HG03159 (cell line): ENCODE data around the gene BNIP3.

Experiments used
- ATAC-seq: cut with Tn5 transposase; IDR thresholded peaks from one replicate; pipeline ENCODE4 v1.9.1; 2021; ENCODE audit warnings: mild to moderate bottlenecking, moderate library complexity; ENCODE audit not compliant: unreplicated experiment

The BNIP3 gene, protein sequence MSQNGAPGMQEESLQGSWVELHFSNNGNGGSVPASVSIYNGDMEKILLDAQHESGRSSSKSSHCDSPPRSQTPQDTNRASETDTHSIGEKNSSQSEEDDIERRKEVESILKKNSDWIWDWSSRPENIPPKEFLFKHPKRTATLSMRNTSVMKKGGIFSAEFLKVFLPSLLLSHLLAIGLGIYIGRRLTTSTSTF

DNA sequence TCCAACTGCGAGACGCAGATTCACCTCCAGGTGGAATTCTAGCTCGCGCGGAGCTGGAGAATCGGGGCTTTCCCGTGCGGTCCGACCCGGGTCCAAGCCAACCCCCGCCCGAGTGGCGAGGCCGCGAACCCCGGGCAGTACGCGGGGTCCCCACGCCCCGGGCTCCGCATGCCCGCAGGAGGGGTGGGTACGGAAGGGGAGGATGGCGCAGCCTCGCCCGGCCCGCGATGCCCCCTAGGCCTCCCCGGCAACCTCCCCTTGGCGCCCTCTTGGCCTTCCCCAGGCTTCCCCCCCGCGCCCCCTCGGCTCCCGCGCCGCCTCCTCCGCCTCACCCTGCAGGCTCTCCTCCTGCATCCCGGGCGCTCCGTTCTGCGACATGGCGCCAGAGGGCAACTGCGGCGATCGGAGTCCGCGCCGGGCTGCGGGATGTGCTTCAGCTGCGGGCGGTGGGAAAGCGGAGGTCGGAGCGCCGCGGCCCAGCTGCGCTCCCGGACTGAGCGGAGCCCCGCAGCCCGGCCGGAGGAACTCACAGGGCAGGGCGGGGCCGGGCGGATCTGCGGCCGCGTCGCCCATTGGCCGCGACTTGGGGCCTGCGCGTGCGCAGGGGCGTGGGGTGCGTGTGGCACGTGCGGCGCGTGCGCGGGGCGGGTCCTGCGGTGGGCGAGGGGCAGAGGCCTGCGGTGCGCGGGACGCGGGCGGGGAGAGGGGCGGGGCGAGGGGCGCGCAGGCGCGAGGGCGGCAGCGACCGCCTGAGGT is at the start of gene BNIP3:
BNIP3 (minus strand) TSS at position 495 of the 756 bp plus-strand sequence; CDS start at position 378, 117 bp downstream.
- ATAC-seq: peak; percentile 84

GRCh38 chr10:132030898-132031463 is 49.3 kb upstream of the BNIP3 start:
- no peak for ATAC-seq

- ATAC-seq: no peak
These were observed 47.0 kb upstream of the BNIP3 start for GRCh38 chr10:132028706-132029105.

DNA sequence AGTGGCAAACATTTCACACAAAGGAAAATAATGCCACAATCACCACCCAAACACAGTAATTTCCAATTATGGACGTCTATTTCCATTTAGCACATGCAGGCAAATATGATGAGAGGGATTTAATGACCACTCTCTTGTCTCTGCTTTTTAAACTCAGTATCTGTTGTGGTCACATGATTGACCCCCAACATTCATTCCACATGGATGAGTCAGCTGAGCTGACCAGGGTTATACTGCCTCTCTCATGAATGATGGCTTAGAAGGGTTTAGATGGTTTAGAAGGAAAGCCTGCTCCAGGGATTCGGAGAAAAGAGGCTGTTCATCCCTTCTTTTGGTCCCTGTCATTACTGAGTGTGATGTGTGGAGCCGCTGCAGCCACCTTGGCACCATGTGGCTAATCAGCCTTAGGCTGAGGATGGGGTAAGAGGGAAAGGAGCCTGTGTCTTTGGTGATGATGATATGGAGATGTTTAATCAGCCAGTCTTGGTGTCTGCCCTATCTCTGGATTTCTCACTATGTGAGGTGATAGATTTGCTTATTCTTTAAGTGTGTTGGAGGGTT is 45.8 kb upstream of the BNIP3 start:
- ATAC-seq: no peak

DNA sequence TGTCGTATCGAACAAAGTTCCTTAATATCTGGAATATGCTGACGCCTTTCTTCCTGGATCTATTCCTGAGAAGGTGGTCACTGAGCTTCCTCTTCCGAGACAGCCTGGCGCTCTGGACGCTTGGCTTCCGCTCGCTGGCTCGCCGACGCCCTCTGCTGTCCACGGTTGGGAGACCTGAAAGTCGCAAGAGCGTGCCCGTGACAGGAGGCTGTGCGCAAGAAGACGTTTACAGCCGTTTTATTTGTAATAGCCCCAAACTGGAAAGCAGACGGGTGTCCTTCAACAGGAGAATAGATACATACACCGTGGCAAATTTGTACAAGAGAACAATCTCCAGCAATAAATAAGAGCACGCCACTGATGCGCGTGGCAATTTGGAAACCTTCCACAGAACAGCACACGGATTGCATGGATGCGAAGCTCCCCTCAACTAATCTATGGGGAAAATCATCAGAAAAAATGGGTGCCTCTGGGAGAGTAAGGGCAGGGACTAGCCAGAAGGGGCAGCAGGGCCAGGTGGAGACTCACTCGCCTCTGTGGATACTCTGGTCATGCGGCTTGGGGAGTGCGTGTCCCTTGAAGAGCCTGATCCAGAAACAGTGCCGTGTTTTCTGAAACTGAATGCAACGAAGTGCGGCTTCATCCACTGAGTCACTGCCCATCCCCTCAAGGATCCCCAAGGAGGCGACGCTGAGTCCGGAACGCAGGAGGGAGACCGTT is 41.5 kb upstream of the BNIP3 start:
- ATAC-seq: no peak

DNA sequence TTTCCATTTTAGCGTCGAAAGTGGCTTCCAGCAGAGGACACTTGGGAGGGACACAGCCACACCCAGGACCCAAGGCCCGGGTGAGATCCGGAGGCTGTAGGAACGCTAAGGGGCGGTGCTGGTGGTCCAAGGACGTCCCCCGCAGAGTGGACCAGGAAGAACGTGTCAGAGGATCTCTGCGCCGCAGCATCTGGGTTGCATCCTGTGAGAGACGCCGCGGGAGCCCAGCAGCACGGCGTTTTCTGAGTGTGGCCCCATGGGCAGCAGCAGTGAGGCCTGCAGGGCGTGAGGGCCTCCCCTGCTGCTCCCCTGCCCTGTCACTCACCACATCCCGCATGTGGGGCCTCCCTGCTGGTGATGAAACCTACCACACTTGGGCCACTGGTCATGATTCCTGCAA is 40.5 kb upstream of the BNIP3 start:
- no peak for ATAC-seq

GRCh38 chr10:132021504-132022143 is 39.9 kb upstream of the BNIP3 start:
- no peak for ATAC-seq

DNA sequence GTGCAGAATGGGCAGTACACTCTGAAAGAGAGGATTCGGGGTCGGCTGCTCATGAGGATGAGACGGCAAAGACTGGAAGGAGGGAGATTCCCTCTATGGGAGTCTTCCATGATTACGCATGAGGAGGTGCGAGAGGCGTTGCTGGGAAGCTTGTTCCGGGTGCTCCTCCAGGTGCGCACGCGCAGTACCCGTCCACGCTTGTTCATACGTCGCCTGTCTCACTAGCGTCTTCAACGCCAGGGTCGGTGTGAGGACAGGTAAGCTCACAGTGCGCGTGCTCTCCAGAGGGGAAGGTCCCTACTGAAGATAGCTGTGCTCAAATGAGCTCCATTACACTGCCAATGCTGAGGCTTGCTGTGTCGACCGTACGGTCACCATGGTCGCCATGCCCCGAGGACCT is 39.3 kb upstream of the BNIP3 start:
- no peak for ATAC-seq

GRCh38 chr10:132020456-132020855 is 38.7 kb upstream of the BNIP3 start:
- ATAC-seq: no peak

DNA sequence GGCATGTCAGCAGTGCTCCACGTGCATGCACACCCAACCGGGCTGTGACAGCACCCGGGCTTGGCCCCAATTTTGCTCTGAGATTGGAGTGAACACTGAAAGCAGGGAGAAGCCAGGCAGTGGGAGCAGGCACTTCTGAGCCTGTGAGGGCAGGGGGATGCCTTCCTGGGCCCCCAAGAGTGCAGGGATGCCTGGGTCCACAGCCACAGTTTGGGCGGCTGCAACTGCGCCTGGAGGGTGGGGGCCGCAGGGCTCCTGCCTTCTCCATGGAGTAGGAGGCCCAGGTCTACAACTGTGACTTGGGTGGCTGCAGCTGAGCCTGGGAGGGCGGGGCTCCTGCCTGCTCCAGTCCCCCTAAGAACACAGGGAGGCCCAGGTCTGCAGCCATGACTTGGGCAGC is 37.6 kb upstream of the BNIP3 start:
- ATAC-seq: no peak

DNA sequence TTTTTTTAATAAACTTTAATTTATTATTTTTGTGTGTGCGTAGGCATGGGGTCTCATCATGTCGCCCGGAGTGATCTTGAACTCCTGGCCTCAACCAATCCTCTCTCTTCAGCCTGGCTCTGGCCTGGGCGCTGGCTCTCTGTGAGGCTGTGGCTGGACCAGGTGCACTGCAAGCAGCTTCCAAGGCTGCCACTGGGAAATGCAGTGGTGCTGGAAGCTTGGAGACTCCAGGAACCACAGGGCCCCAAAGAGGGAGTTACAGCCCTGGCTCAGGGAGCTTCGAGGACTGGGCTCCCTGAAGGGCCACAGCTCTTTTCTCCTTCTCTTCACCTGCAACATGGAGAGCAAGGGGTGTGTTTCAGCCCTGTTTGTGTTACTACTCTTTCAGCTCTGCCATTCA is 36.7 kb upstream of the BNIP3 start:
- no peak for ATAC-seq

GRCh38 chr10:132016514-132016913 is 34.8 kb upstream of the BNIP3 start:
- no peak for ATAC-seq

DNA sequence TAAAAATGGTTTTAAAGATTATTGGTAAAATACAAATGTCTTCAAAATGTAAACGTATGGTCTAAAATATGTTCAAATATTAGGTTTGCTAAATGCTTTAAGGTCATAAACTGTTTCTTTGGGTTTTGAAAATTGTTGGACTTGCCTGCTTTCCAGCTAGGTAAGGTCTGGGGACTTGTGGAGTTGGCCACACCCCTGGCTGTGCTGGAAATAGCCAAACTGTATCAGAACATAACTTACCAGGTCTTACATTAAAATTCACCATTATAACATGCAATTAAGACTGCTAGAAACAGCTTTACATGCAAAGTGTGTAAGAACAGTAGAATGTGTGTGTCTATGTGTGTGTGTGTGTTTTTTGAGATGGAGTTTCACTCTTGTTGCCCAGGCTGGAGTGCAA is 29.7 kb upstream of the BNIP3 start:
- ATAC-seq: no peak

DNA sequence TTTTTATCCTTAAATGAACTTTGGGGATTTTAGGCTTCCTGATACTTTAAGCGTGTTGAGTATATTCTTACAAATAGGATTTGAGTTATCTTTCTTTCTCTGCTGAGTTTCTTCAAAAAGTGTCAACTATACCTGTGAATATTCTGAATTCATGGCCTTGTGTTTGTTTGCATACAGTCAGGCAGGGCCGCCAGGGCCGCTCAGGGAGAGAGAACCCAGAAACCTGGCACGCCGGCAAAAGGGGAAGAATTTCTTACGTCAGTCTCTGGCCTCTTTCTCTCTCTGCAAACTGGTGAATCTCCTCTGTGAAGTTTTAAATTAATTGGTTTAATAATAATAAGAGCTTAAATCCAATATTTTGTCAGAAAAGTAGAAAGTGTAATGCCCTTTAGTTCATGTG is 29.3 kb upstream of the BNIP3 start:
- no peak for ATAC-seq

GRCh38 chr10:132010483-132010882 is 28.8 kb upstream of the BNIP3 start:
- no peak for ATAC-seq

- no peak for ATAC-seq
These were observed 27.9 kb upstream of the BNIP3 start for GRCh38 chr10:132009575-132009974.

DNA sequence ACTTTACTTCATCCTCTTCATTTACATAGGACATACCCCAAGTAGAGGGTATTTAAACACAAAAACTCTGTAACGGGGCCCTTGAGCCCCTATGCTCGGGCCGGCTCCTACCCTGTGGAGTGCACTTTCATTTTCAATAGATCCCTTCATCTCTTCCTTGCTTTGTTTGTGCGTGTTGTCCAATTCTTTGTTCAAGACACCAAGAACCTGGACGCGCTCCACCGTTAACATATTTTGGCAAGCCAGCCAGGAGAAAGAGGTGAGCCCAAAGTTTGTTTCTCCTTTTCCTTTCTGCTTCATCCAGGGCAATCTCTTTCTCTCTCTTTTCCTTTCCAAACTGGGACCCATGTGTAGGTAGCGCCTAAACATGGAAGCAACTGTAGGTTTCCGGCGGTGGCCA is 26.0 kb upstream of the BNIP3 start:
- ATAC-seq: no peak

DNA sequence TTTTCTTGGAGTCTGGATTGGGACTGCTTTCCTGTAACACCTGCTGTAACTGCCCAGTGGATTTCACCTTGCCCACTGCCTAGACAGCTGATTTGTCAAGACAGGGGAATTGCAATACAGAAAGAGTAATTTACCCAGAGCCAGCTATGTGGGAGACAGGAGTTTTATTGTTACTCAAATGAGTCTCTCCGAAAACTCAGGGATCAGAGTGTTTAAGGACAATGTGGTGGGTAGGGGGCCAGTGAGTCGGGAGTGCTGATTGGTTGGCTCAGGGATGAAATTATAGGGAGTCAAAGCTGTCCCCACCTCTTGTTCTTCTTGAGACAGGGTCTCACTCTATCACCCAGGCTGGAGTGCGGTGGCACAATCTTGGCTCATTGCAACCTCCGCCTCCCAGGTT is 25.2 kb upstream of the BNIP3 start:
- ATAC-seq: no peak

GRCh38 chr10:132005147-132005546 is 23.4 kb upstream of the BNIP3 start:
- ATAC-seq: no peak

- no peak for ATAC-seq
These were observed 22.3 kb upstream of the BNIP3 start for GRCh38 chr10:132004052-132004451.
